OCI-LY7 (cell line): Measurements from ENCODE around the gene F8.

Experiments used
- CTCF ChIP-seq: fragments of 200-600 bp; sonication (generic); conservative IDR thresholded peaks from 2 replicates; pipeline ENCODE4 v1.5.1; 2014; ENCODE audit warnings: mild to moderate bottlenecking, antibody characterized with exemption, low read length, moderate library complexity, mixed read lengths
- EZH2phosphoT487 ChIP-seq: fragments of 200-600 bp; sonication (generic); IDR thresholded peaks from 2 replicates; pipeline ENCODE4 v1.6.1; 2018; ENCODE audit warnings: low read depth, borderline replicate concordance, mild to moderate bottlenecking, mixed run types, antibody characterized with exemption, low read length, moderate library complexity, mixed read lengths

- TF ChIP-seq CTCF, result no peak
- no peak for TF ChIP-seq EZH2phosphoT487
Observed at GRCh38 chrX:155052738-155053498, 30.4 kb upstream of the F8 start.
